Mesendoderm (in vitro differentiated cells): ENCODE data around the gene FAM72D.
"Not testable (repeated sequence)": the region's sequence is repeated elsewhere in the genome, so short reads cannot be mapped to it uniquely, and the experiment has no call there.

Experiments used
- DNase-seq: peaks from one replicate; pipeline ENCODE4 v3.0.0; 2013
- H2AK5ac ChIP-seq: 2 replicates; pipeline ENCODE4 v1.6.1; 2013; ENCODE audit warnings: low read length, inconsistent platforms
- H2BK120ac ChIP-seq: 2 replicates; pipeline ENCODE4 v1.6.1; 2013; ENCODE audit warnings: low read depth, mild to moderate bottlenecking, low read length, moderate library complexity, mixed read lengths
- H2BK15ac ChIP-seq: replicated peaks from 2 replicates; pipeline ENCODE4 v1.6.1; 2013; ENCODE audit warnings: low read depth, mild to moderate bottlenecking, moderate library complexity
- H2BK5ac ChIP-seq: 2 replicates; pipeline ENCODE4 v1.6.1; 2013; ENCODE audit warnings: low read length, inconsistent platforms
- H3K18ac ChIP-seq: 2 replicates; pipeline ENCODE4 v1.6.1; 2013; ENCODE audit warnings: mild to moderate bottlenecking, low read length, mixed read lengths
- H3K23ac ChIP-seq: one replicate; pipeline ENCODE4 v1.6.1; 2013; ENCODE audit warnings: low read length
- H3K27ac ChIP-seq: 2 replicates; pipeline ENCODE4 v1.5.1; 2013; ENCODE audit warnings: low read depth, mild to moderate bottlenecking, inconsistent platforms, low read length, moderate library complexity
- H3K27me3 ChIP-seq: 2 replicates; pipeline ENCODE4 v1.6.1; 2013; ENCODE audit warnings: low read length, control low read depth, mild to moderate bottlenecking, inconsistent platforms; ENCODE audit not compliant: insufficient read depth, poor library complexity
- H3K36me3 ChIP-seq: 2 replicates; pipeline ENCODE4 v1.6.1; 2013; ENCODE audit warnings: low read length, inconsistent platforms; ENCODE audit not compliant: control insufficient read depth, insufficient read depth
- H3K4ac ChIP-seq: one replicate; pipeline ENCODE4 v1.6.1; 2013; ENCODE audit warnings: low read depth, mild to moderate bottlenecking, low read length, moderate library complexity
- H3K4me1 ChIP-seq: 2 replicates; pipeline ENCODE4 v1.6.1; 2013; ENCODE audit warnings: low read depth, low read length, inconsistent platforms; ENCODE audit not compliant: control insufficient read depth
- H3K4me2 ChIP-seq: 2 replicates; pipeline ENCODE4 v1.6.1; 2013; ENCODE audit warnings: low read length
- H3K4me3 ChIP-seq: 2 replicates; pipeline ENCODE4 v1.5.1; 2013; ENCODE audit warnings: mild to moderate bottlenecking, low read length
- H3K56ac ChIP-seq: one replicate; pipeline ENCODE4 v1.6.1; 2013; ENCODE audit warnings: low read length
- H3K79me1 ChIP-seq: 2 replicates; pipeline ENCODE4 v1.6.1; 2013; ENCODE audit warnings: low read length, inconsistent platforms
- H3K79me2 ChIP-seq: 2 replicates; pipeline ENCODE4 v1.6.1; 2013; ENCODE audit warnings: mild to moderate bottlenecking, low read length; ENCODE audit not compliant: control insufficient read depth, insufficient read depth
- H3K9ac ChIP-seq: 2 replicates; pipeline ENCODE4 v1.6.1; 2013; ENCODE audit warnings: low read length, inconsistent platforms
- H4K5ac ChIP-seq: one replicate; pipeline ENCODE4 v1.6.1; 2013; ENCODE audit warnings: low read length
- H4K8ac ChIP-seq: one replicate; pipeline ENCODE4 v1.6.1; 2013; ENCODE audit warnings: low read depth, mild to moderate bottlenecking, control low read depth, low read length, moderate library complexity
- WGBS: extraction: QIAGEN DNeasy Blood & Tissue Kit; methylation state at CpG from one replicate; pipeline ENCODE4 v1.1.7; 2013; ENCODE audit warnings: low lambda C conversion rate, missing lambda C conversion rate; ENCODE audit not compliant: insufficient coverage; ENCODE audit errors: extremely low coverage; 5-methylcytosine and 5-hydroxymethylcytosine counted together

The FAM72D gene

GRCh38 chr1:145078787-145079370, 16.9 kb upstream of the FAM72D start:
- DNase-seq, H3K4me2 ChIP-seq, H3K18ac ChIP-seq, H3K4ac ChIP-seq, H3K23ac ChIP-seq, H3K79me2 ChIP-seq, H3K4me3 ChIP-seq, H3K9ac ChIP-seq, H2BK15ac ChIP-seq, H3K56ac ChIP-seq, H3K4me1 ChIP-seq, H3K27ac ChIP-seq, H2BK5ac ChIP-seq, H2AK5ac ChIP-seq, H3K36me3 ChIP-seq, H4K8ac ChIP-seq, H3K79me1 ChIP-seq, H2BK120ac ChIP-seq, H4K5ac ChIP-seq, H3K27me3 ChIP-seq: not testable (repeated sequence)
- WGBS, result no CpG with 5 or more reads among the region's 5 CpGs

- not testable (repeated sequence) for H2BK5ac ChIP-seq, H3K4me2 ChIP-seq, H3K79me2 ChIP-seq, H4K5ac ChIP-seq, H3K36me3 ChIP-seq, H3K23ac ChIP-seq, DNase-seq, H4K8ac ChIP-seq, H3K27me3 ChIP-seq, H2AK5ac ChIP-seq, H2BK120ac ChIP-seq, H3K56ac ChIP-seq, H3K4me1 ChIP-seq, H3K4ac ChIP-seq, H2BK15ac ChIP-seq, H3K27ac ChIP-seq, H3K4me3 ChIP-seq, H3K9ac ChIP-seq, H3K18ac ChIP-seq, H3K79me1 ChIP-seq
- no CpG with 5 or more reads among the region's 2 CpGs for WGBS
These were observed 16.0 kb upstream of the FAM72D start for GRCh38 chr1:145079737-145080136.

- H3K27ac ChIP-seq, H2BK120ac ChIP-seq, H3K56ac ChIP-seq, H3K4me3 ChIP-seq, H3K4ac ChIP-seq, H2BK5ac ChIP-seq, H2AK5ac ChIP-seq, H3K18ac ChIP-seq, DNase-seq, H4K5ac ChIP-seq, H3K9ac ChIP-seq, H3K23ac ChIP-seq, H3K4me1 ChIP-seq, H3K4me2 ChIP-seq, H3K79me2 ChIP-seq, H4K8ac ChIP-seq, H3K27me3 ChIP-seq, H3K36me3 ChIP-seq, H3K79me1 ChIP-seq, H2BK15ac ChIP-seq: not testable (repeated sequence)
- no CpG with 5 or more reads among the region's 3 CpGs for WGBS
These were observed 15.6 kb upstream of the FAM72D start for GRCh38 chr1:145080193-145080592.

- H3K79me2 ChIP-seq, H3K56ac ChIP-seq, H2BK15ac ChIP-seq, H2BK5ac ChIP-seq, H3K36me3 ChIP-seq, H3K79me1 ChIP-seq, H2AK5ac ChIP-seq, H3K4me3 ChIP-seq, H4K8ac ChIP-seq, H3K4me2 ChIP-seq, H3K4ac ChIP-seq, H3K9ac ChIP-seq, H3K18ac ChIP-seq, H2BK120ac ChIP-seq, H3K27me3 ChIP-seq, H4K5ac ChIP-seq, H3K23ac ChIP-seq, H3K4me1 ChIP-seq, H3K27ac ChIP-seq, DNase-seq: not testable (repeated sequence)
- WGBS, result no CpG with 5 or more reads among the region's 7 CpGs
These were observed 13.1 kb upstream of the FAM72D start for GRCh38 chr1:145082483-145083255.

GRCh38 chr1:145093517-145094149, 2.1 kb upstream of the FAM72D start:
- peak; percentile 51 for DNase-seq
- not testable (repeated sequence) for H2BK120ac ChIP-seq
- no CpG with 5 or more reads among the region's 47 CpGs for WGBS

More at GRCh38 chr1:145093517-145094149, 2.1 kb upstream of the FAM72D start:
- H3K36me3 ChIP-seq, H3K56ac ChIP-seq, H3K27me3 ChIP-seq, H3K4me2 ChIP-seq, H3K79me2 ChIP-seq, H3K79me1 ChIP-seq, H3K4me1 ChIP-seq, H2AK5ac ChIP-seq, H3K9ac ChIP-seq, H3K18ac ChIP-seq, H3K27ac ChIP-seq, H3K4ac ChIP-seq, H2BK15ac ChIP-seq, H3K23ac ChIP-seq, H2BK5ac ChIP-seq, H4K8ac ChIP-seq, H4K5ac ChIP-seq, H3K4me3 ChIP-seq: not testable (repeated sequence)
